Lower lobe of right lung (tissue), 2 donors: Measurements from ENCODE around the gene FTCD. TPM values are rescaled to one million over a fixed set of nuclear protein-coding genes. Genes with fewer than 3 reads are reported as not detected.

Experiments
- ATAC-seq, 2 donors: fragments of 200-7000 bp; cut with Tn5 transposase; one replicate each; pipeline ENCODE4 v1.9.1; 2020 to 2022; ENCODE audit warnings: mild to moderate bottlenecking in 2 of 2, moderate library complexity in 2 of 2
- DNase-seq: peaks from one replicate; pipeline ENCODE4 v3.0.0-alpha.2; 2020
- H3K27ac ChIP-seq: fragments of 200-600 bp; one replicate; pipeline ENCODE4 v1.8.0; 2022
- H3K27me3 ChIP-seq: fragments of 200-600 bp; one replicate; pipeline ENCODE4 v1.8.0; 2022; ENCODE audit warnings: low read depth
- H3K36me3 ChIP-seq: fragments of 200-600 bp; one replicate; pipeline ENCODE4 v1.8.0; 2022; ENCODE audit warnings: mild to moderate bottlenecking
- H3K4me1 ChIP-seq: fragments of 200-600 bp; one replicate; pipeline ENCODE4 v1.8.0; 2022
- H3K4me3 ChIP-seq: fragments of 200-600 bp; one replicate; pipeline ENCODE4 v1.8.0; 2022; ENCODE audit warnings: mild to moderate bottlenecking
- H3K9me3 ChIP-seq: fragments of 200-600 bp; one replicate; pipeline ENCODE4 v1.8.0; 2022
- intact Hi-C: fragments of 100-400 bp; cut with DNase I; formaldehyde crosslinking; loops from one replicate; pipeline ENCODE4 v1.11.0; 2022
- total RNA-seq: library from RNA; stranded (reverse); fragmentation: NEBNext Ultra II Directional; extraction: Animal tissue kit (Norgen Biotek cat#: 25700); gene quantifications from one replicate; pipeline ENCODE4 v1.2.1, GENCODE V29; 2021
- TF ChIP-seq, protein P1 (sequence below): fragments of 200-600 bp; IDR thresholded peaks from one replicate; pipeline ENCODE4 v1.8.0; 2022; ENCODE audit warnings: antibody characterized with exemption, mild to moderate bottlenecking
- donor health status: DM: no; HTN: yes; CAD: no; lungs with severe emphysema.

The FTCD gene
- total RNA-seq, 1 donor from 2014 or later, result 1.5 TPM

DNA sequence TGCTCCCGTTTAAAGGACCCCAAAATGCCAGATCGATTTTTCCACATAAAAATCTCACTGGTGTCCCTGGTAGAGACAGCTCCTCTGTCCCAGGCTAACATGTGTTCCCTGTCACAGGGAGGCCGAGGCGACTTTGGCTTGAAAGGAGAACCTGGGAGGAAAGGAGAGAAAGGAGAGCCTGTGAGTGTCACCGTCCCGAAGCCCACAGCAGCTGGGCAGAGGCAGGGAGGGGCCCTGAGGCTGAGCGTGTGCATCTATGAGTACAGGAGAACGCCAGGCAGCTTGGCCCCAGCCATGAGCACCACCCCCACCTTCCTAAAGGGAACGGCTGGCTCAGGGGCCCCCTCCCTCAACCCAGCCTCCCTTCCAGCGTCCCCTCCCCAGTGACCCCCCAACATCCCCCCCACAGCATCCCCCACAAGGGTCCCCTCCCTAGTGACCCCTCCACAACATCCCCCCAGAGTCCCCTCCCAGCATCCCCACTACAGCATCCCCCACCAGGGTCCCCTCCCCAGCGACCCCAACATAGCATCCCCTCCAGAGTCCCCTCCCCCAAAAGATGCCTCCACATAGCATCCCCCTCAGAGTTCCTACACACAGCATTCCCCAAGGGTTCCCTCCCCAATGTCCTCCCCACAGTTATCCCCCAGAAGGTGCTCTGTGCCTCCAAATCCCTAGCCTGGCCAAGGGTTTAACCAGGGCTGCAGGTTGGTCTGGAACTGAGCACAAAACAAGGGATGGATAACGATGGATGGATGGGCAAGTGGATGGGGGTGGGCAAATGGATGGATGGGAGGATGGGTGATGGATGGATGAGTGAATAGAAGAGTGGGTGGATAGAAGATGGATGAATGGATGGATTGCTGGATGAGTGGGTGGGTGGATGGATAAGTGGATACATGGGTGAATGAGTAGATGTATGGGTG, 32.4 kb downstream of the FTCD start:
- Histone ChIP-seq H3K27ac (no peak overlapping the region), H3K4me1 (no peaks in the 10 kb centered on the region), H3K4me3 (no peak overlapping the region), H3K9me3 (no peaks in the 10 kb centered on the region), H3K27me3 (no peaks in the 10 kb centered on the region), H3K36me3 (peaks cover 46% of the 10 kb centered on the region)
- DNase-seq, result peak; percentile 28
- TF ChIP-seq, protein P1, sequence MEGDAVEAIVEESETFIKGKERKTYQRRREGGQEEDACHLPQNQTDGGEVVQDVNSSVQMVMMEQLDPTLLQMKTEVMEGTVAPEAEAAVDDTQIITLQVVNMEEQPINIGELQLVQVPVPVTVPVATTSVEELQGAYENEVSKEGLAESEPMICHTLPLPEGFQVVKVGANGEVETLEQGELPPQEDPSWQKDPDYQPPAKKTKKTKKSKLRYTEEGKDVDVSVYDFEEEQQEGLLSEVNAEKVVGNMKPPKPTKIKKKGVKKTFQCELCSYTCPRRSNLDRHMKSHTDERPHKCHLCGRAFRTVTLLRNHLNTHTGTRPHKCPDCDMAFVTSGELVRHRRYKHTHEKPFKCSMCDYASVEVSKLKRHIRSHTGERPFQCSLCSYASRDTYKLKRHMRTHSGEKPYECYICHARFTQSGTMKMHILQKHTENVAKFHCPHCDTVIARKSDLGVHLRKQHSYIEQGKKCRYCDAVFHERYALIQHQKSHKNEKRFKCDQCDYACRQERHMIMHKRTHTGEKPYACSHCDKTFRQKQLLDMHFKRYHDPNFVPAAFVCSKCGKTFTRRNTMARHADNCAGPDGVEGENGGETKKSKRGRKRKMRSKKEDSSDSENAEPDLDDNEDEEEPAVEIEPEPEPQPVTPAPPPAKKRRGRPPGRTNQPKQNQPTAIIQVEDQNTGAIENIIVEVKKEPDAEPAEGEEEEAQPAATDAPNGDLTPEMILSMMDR, result no peak
- intact Hi-C loops, result no loop called here
- no peak for ATAC-seq

DNA sequence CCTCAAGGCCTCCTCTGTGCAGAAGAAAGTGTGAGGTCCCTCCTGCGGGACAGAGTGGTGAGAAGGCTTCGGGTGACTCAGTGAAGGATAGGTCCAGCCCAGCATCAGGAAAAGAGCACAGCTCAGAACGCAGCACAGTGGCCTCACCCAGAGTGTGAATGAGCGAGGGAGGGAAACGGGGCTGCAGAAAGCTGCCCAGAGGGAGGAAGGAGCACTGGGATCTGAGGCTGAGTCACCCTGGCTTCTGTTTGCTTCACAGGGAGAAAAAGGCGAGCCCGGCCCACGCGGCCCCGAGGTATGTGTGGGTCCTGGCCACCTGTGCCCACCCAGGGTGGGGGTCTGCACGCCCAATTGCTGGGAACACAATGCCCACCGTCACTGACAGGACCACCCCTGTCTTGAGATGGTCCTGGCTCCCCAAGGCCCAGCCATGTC, 33.1 kb downstream of the FTCD start:
- Histone ChIP-seq H3K27ac (no peak overlapping the region), H3K27me3 (no peaks in the 10 kb centered on the region), H3K9me3 (no peaks in the 10 kb centered on the region), H3K4me1 (no peaks in the 10 kb centered on the region), H3K4me3 (no peak overlapping the region), H3K36me3 (peaks cover 54% of the 10 kb centered on the region)
- TF ChIP-seq, protein P1, result no peak
- no peak for ATAC-seq
- DNase-seq, result peak; percentile 39
- intact Hi-C loops, result no loop called here

DNA sequence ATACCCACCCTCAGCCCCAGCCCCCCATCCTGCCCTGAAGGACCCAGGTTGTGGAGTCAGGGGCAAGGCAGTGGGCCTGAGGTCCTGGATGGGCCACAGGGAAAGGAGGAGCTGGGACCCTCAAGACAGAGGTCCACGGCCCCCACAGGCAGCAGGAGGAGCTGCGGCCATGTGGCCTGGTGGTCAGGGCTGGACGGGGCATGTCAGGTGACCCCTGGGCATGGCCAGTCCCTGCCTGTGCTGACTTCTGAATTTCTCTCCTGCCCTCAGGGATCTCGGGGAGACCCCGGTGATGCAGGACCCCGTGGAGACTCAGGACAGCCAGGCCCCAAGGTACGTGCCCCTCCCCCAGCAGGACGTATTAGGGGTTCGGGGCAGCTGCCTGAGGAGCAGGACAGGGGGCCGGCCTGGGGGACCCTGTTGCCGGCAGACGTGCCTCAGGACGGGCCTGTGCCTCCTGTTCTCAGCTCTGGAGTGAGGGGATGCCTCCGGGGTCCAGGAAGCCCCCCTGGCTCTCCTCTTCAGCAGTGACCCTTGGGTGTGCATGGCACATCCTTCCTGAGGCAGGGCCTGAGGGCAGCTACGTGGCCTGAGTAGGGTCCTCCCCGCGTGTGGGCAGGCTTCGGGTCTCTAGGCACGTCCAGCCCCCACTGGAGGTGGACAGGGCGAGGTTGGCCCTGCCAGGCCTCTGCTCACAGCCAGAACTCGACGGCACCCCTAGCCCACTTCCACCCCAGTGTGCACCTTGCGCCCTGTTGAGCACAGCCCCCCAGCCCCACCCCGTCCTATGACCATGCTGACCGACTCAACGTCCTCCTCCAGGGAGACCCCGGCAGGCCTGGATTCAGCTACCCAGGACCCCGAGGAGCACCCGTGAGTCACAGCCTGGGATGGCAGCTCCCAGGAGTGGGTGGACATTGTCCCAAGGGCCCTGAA, 33.8 kb downstream of the FTCD start:
- intact Hi-C loops, result no loop called here
- TF ChIP-seq, protein P1, result no peak
- no peak overlapping the region for H3K4me3 ChIP-seq
- H3K4me1 ChIP-seq, result no peaks in the 10 kb centered on the region
- DNase-seq (peak; percentile 43), ATAC-seq (no peak)
- peaks cover 61% of the 10 kb centered on the region for H3K36me3 ChIP-seq
- H3K27me3 ChIP-seq, result no peaks in the 10 kb centered on the region
- no peak overlapping the region for H3K27ac ChIP-seq
- no peaks in the 10 kb centered on the region for H3K9me3 ChIP-seq

DNA sequence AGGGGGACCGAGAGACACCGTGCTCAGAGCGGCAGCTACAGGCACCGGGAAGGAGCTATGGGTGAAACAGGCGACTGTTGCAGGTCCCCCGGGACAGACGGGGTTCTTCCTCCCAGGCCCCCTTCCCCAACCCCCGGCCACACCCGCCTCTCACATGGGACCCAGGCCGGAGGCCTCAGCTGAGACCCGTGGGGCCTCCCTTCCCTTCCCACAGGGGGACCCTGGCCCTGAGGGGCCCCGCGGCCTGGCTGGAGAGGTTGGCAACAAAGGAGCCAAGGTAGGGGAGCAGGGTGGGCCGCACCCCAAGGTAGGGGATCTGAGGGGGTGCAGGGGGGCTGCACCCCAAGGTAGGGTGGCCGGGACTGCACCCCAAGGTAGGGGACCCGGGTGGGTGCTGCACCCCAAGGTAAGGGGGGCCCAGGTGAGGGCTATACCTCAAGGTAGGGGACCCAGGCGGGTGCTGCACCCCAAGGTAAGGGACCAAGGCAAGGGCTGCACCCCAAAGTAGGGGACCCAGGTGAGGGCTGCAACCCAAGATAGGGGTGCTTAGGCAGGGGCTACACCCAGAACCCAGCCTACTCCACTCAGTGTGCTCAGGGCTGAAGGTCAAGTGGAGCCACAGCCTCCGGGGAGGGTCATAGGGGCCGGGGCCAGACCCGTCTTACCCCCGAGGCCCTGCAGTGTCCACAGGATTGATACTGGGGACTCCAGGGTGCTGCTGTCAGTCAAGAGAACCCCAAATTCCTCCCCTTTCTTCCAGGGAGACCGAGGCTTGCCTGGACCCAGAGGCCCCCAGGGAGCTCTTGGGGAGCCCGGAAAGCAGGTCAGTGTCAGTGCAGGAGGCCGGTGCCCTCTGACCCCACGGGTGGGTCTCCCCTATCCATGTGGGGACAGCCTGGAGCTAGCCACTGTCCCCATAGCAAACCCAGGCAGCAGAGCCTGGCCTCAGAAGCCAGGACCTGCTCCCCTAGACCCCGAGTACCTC, 34.8 kb downstream of the FTCD start:
- no peaks in the 10 kb centered on the region for H3K4me1 ChIP-seq
- intact Hi-C loops, result no loop called here
- DNase-seq (peak; percentile 33), ATAC-seq (no peak)
- no peaks in the 10 kb centered on the region for H3K27me3 ChIP-seq
- no peak overlapping the region for H3K4me3 ChIP-seq
- H3K9me3 ChIP-seq, result no peaks in the 10 kb centered on the region
- TF ChIP-seq, protein P1, result no peak
- H3K27ac ChIP-seq, result no peak overlapping the region
- H3K36me3 ChIP-seq, result peaks cover 71% of the 10 kb centered on the region
